GM12872 (cell line): Measurements from ENCODE around the gene ANTXR1.

ENCODE experiments used
- CTCF ChIP-seq: IDR thresholded peaks from 3 replicates; pipeline ENCODE4 v1.5.1; 2011; ENCODE audit warnings: low read depth, mild to moderate bottlenecking, low read length, moderate library complexity; ENCODE audit not compliant: insufficient read depth

ANTXR1 gene

GRCh38 chr2:69076601-69077000 lies 63.6 kb downstream of the ANTXR1 start:
- TF ChIP-seq CTCF, result no peak

GRCh38 chr2:69077252-69077950 lies 64.4 kb downstream of the ANTXR1 start:
- TF ChIP-seq CTCF, result no peak

GRCh38 chr2:69080071-69080470 lies 67.1 kb downstream of the ANTXR1 start:
- no peak for TF ChIP-seq CTCF

- no peak for TF ChIP-seq CTCF
Measured at GRCh38 chr2:69081001-69081580, 68.1 kb downstream of the ANTXR1 start.

GRCh38 chr2:69081757-69082156 lies 68.8 kb downstream of the ANTXR1 start:
- no peak for TF ChIP-seq CTCF

GRCh38 chr2:69082430-69082997 lies 69.5 kb downstream of the ANTXR1 start:
- TF ChIP-seq CTCF, result no peak

GRCh38 chr2:69083235-69083748 lies 70.3 kb downstream of the ANTXR1 start:
- no peak for TF ChIP-seq CTCF
